ENCODE results near the gene TNPO1.

TNPO1 gene

DNA sequence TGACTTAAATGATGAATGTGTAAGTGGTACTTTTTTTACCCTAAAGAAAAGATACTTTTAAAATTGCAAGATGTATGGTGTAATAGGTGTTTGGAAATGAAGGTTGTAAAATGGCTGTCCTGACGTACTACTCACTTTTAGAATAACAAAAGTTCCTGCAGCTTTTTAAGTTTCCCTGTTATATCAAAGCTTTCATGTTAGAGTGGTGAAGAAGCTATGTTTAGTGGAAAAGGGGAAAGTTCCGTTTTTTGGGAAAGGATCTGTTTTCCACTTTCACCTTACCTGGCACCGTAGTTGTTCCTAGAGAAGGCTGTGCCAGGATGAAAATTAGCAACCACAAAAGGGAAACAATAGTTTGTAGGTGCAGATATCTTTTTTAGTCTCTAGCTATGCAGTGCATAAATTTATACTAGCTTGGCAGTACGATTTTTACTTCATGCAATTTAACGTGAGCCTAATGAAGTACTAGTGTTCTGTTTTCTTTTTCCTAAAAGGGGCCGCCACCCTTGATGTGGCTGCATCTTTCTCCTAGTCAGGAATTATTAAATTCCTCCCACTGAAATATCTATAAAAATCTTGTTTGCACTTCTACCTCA lies 1.3 kb downstream of the TNPO1 start:
- peaks cover 16% of the 10 kb centered on the region for H3K36me3 ChIP-seq (ENCODE audit: control insufficient read depth, insufficient read depth, low read length)
- WGBS, 2 experiments (ENCODE audit: insufficient coverage in 2 of 2): 0 to 38% methylated on average over 1 to 3 of the region's 6 CpGs
- H3K4me3 ChIP-seq (ENCODE audit: extremely low read depth, insufficient read depth, low read length, poor library complexity, severe bottlenecking): peak overlapping the region; percentile 92
- no peaks in the 10 kb centered on the region for H3K9me3 ChIP-seq (ENCODE audit: control insufficient read depth, low read length)
- peak overlapping the region; percentile 99 for H3K27ac ChIP-seq (ENCODE audit: low read depth, low read length, severe bottlenecking)
- peaks cover 12% of the 10 kb centered on the region for H3K4me1 ChIP-seq (ENCODE audit: control insufficient read depth, insufficient read depth, low read length, poor library complexity, severe bottlenecking)

DNA sequence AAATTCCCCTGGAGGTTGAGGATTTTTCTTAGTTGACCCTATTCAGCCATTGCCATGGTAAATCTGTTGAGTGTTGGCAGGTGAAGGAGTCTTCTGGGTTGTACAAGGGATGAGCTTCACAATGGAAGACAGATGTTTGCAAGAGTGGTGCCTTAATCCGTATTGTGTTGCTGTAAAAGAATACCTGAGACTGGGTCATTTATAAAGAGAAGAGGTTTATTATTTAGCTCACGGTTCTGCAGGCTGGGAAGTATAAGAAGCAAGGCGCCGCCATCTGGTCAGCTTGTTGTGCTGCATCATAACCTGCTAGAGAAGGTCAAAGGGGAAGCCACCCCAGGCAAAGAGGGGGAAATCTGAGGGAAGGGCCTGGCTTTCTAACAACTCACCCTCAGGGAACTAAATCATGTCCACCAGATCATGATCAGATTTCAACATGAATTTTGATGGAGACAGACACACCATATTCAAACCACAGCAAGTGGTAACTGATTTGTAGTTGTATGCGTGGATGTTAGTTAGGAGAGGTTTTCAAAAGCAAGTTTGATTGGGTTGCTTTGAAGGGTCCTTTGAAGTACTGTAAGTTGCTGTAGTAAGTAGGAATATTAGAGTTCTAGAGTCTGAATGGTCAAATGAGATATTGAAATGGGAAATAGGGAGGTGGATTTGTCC lies 2.5 kb downstream of the TNPO1 start:
- Histone ChIP-seq H3K4me1 (ENCODE audit: control insufficient read depth, insufficient read depth, low read length, poor library complexity, severe bottlenecking) (peaks cover 20% of the 10 kb centered on the region), H3K4me3 (ENCODE audit: extremely low read depth, insufficient read depth, low read length, poor library complexity, severe bottlenecking) (peak overlapping the region; percentile 92), H3K27ac (ENCODE audit: low read depth, low read length, severe bottlenecking) (peak overlapping the region; percentile 67), H3K9me3 (ENCODE audit: control insufficient read depth, low read length) (no peaks in the 10 kb centered on the region), H3K36me3 (ENCODE audit: control insufficient read depth, insufficient read depth, low read length) (peaks cover 26% of the 10 kb centered on the region)
- 8 to 33% methylated on average over 3 to 4 of the region's 5 CpGs for WGBS, 2 experiments (ENCODE audit: insufficient coverage in 2 of 2)

- no peak overlapping the region for H3K27ac ChIP-seq (ENCODE audit: low read depth, low read length, severe bottlenecking)
- H3K9me3 ChIP-seq (ENCODE audit: control insufficient read depth, low read length): no peaks in the 10 kb centered on the region
- peak overlapping the region; percentile 8 for H3K4me3 ChIP-seq (ENCODE audit: extremely low read depth, insufficient read depth, low read length, poor library complexity, severe bottlenecking)
- peaks cover 51% of the 10 kb centered on the region for H3K36me3 ChIP-seq (ENCODE audit: control insufficient read depth, insufficient read depth, low read length)
- WGBS, 2 experiments (ENCODE audit: insufficient coverage in 2 of 2): 93 to 100% methylated on average over 1 to 2 of the region's 2 CpGs
- H3K4me1 ChIP-seq (ENCODE audit: control insufficient read depth, insufficient read depth, low read length, poor library complexity, severe bottlenecking): peaks cover 27% of the 10 kb centered on the region
Observed at GRCh38 chr5:72821776-72822175, 5.3 kb downstream of the TNPO1 start.

- Histone ChIP-seq H3K36me3 (ENCODE audit: control insufficient read depth, insufficient read depth, low read length) (peaks cover 61% of the 10 kb centered on the region), H3K4me1 (ENCODE audit: control insufficient read depth, insufficient read depth, low read length, poor library complexity, severe bottlenecking) (peaks cover 34% of the 10 kb centered on the region), H3K9me3 (ENCODE audit: control insufficient read depth, low read length) (no peaks in the 10 kb centered on the region), H3K27ac (ENCODE audit: low read depth, low read length, severe bottlenecking) (no peak overlapping the region), H3K4me3 (ENCODE audit: extremely low read depth, insufficient read depth, low read length, poor library complexity, severe bottlenecking) (no peak overlapping the region)
- no CpG with 5 or more reads among the region's 2 CpGs for WGBS, 2 experiments (ENCODE audit: insufficient coverage in 2 of 2)
Observed at GRCh38 chr5:72822944-72823343, 6.5 kb downstream of the TNPO1 start.

- Histone ChIP-seq H3K27ac (ENCODE audit: low read depth, low read length, severe bottlenecking) (peak overlapping the region; percentile 13), H3K4me1 (ENCODE audit: control insufficient read depth, insufficient read depth, low read length, poor library complexity, severe bottlenecking) (peaks cover 14% of the 10 kb centered on the region), H3K36me3 (ENCODE audit: control insufficient read depth, insufficient read depth, low read length) (peaks cover 46% of the 10 kb centered on the region), H3K4me3 (ENCODE audit: extremely low read depth, insufficient read depth, low read length, poor library complexity, severe bottlenecking) (no peak overlapping the region), H3K9me3 (ENCODE audit: control insufficient read depth, low read length) (no peaks in the 10 kb centered on the region)
Observed at GRCh38 chr5:72829707-72830106, 13.2 kb downstream of the TNPO1 start.

- H3K27ac ChIP-seq (ENCODE audit: low read depth, low read length, severe bottlenecking): no peak overlapping the region
- H3K9me3 ChIP-seq (ENCODE audit: control insufficient read depth, low read length): no peaks in the 10 kb centered on the region
- H3K4me1 ChIP-seq (ENCODE audit: control insufficient read depth, insufficient read depth, low read length, poor library complexity, severe bottlenecking): peaks cover 14% of the 10 kb centered on the region
- no peak overlapping the region for H3K4me3 ChIP-seq (ENCODE audit: extremely low read depth, insufficient read depth, low read length, poor library complexity, severe bottlenecking)
- H3K36me3 ChIP-seq (ENCODE audit: control insufficient read depth, insufficient read depth, low read length): peaks cover 41% of the 10 kb centered on the region
- WGBS, 2 experiments (ENCODE audit: insufficient coverage in 2 of 2): no CpG with 5 or more reads among the region's 2 CpGs
Observed at GRCh38 chr5:72830362-72830761, 13.9 kb downstream of the TNPO1 start.

DNA sequence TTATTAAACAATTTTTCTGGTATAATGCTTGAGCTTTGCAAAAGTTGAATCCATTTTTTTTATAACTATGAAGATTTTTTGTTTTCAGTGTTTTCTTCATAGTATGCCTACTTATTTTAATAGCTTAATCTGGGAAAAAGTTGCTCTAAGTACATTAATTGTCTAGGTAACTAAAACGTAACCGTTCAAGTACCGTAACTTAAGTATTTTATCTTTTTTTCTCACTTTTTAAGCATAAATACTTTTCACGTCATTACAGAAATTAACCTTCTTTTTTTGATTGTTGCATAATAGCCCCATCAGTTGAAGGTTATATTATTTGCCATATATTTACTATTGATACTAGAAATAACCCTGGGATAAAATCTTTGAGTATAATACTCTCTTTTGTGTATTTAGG lies 15.2 kb downstream of the TNPO1 start:
- Histone ChIP-seq H3K36me3 (ENCODE audit: control insufficient read depth, insufficient read depth, low read length) (peaks cover 39% of the 10 kb centered on the region), H3K4me3 (ENCODE audit: extremely low read depth, insufficient read depth, low read length, poor library complexity, severe bottlenecking) (no peak overlapping the region), H3K27ac (ENCODE audit: low read depth, low read length, severe bottlenecking) (no peak overlapping the region), H3K4me1 (ENCODE audit: control insufficient read depth, insufficient read depth, low read length, poor library complexity, severe bottlenecking) (peaks cover 8% of the 10 kb centered on the region), H3K9me3 (ENCODE audit: control insufficient read depth, low read length) (no peaks in the 10 kb centered on the region)
- WGBS, 2 experiments (ENCODE audit: insufficient coverage in 2 of 2): no CpG with 5 or more reads among the region's 4 CpGs

DNA sequence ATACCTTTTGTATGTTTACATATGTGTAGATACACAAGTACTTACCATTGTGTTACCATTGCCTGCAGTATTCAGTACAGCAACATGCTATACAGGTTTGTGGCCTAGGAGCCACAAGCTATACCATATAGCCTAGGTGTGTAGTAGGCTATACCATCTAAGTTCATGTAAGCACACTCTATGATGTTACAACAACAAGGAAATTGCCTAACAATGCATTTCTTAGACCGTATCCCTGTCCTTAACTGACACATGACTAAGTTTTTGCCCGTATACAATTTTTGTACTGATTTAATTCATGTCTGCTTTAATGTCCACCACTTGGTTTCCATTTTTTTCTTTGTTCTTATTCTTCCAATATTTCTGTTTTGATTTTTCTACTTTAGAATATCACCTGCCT lies 18.5 kb downstream of the TNPO1 start:
- H3K27ac ChIP-seq (ENCODE audit: low read depth, low read length, severe bottlenecking): no peak overlapping the region
- peaks cover 30% of the 10 kb centered on the region for H3K36me3 ChIP-seq (ENCODE audit: control insufficient read depth, insufficient read depth, low read length)
- no peaks in the 10 kb centered on the region for H3K4me1 ChIP-seq (ENCODE audit: control insufficient read depth, insufficient read depth, low read length, poor library complexity, severe bottlenecking)
- 100% methylated on average over 1 to 2 of the region's 2 CpGs for WGBS, 2 experiments (ENCODE audit: insufficient coverage in 2 of 2)
- H3K4me3 ChIP-seq (ENCODE audit: extremely low read depth, insufficient read depth, low read length, poor library complexity, severe bottlenecking): no peak overlapping the region
- H3K9me3 ChIP-seq (ENCODE audit: control insufficient read depth, low read length): no peaks in the 10 kb centered on the region

DNA sequence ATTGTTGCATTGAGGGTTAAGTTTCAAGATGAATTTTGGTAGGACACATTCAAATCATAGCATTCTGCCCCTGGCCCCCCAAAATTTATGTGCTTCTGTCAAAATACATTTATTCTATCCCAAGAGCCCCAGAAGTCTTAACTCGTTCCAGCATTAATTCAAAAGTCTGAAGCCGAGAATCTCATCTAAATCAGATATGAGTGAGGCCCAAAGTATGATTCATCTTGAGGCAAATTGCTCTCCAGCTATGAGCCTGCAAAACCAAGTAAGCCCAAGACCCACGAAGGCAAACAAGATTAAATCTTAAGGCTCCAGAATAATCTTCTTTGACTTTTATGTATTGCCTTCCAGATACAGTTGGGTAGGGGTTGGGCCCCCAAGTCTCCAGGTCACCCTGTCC lies 19.2 kb downstream of the TNPO1 start:
- 83 to 100% methylated on average over 1 to 2 of the region's 3 CpGs for WGBS, 2 experiments (ENCODE audit: insufficient coverage in 2 of 2)
- peaks cover 30% of the 10 kb centered on the region for H3K36me3 ChIP-seq (ENCODE audit: control insufficient read depth, insufficient read depth, low read length)
- no peaks in the 10 kb centered on the region for H3K9me3 ChIP-seq (ENCODE audit: control insufficient read depth, low read length)
- no peak overlapping the region for H3K4me3 ChIP-seq (ENCODE audit: extremely low read depth, insufficient read depth, low read length, poor library complexity, severe bottlenecking)
- no peak overlapping the region for H3K27ac ChIP-seq (ENCODE audit: low read depth, low read length, severe bottlenecking)
- H3K4me1 ChIP-seq (ENCODE audit: control insufficient read depth, insufficient read depth, low read length, poor library complexity, severe bottlenecking): no peaks in the 10 kb centered on the region

DNA sequence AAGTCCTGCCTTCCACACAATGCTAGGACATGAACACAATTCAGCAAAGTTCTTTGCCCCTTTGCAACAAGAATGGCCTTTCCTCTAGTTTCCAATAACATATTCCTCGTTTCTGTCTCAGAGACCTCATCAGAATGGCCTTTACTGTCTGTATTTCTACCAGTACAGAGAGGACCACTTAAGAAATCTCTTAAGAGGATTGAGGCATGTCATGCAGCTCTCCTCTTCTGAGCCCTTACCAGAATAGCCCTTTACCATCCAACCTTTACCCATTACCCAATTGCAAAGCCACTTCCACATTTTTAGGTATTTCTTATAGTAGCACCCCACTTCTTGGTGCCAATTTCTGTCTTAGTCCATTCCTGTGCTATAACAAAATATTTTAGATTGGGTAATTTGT lies 20.3 kb downstream of the TNPO1 start:
- Histone ChIP-seq H3K4me1 (ENCODE audit: control insufficient read depth, insufficient read depth, low read length, poor library complexity, severe bottlenecking) (no peaks in the 10 kb centered on the region), H3K27ac (ENCODE audit: low read depth, low read length, severe bottlenecking) (no peak overlapping the region), H3K36me3 (ENCODE audit: control insufficient read depth, insufficient read depth, low read length) (peaks cover 30% of the 10 kb centered on the region), H3K9me3 (ENCODE audit: control insufficient read depth, low read length) (no peaks in the 10 kb centered on the region), H3K4me3 (ENCODE audit: extremely low read depth, insufficient read depth, low read length, poor library complexity, severe bottlenecking) (no peak overlapping the region)
- WGBS, 2 experiments (ENCODE audit: insufficient coverage in 2 of 2): 100% methylated on average over 1 of the region's 1 CpG

DNA sequence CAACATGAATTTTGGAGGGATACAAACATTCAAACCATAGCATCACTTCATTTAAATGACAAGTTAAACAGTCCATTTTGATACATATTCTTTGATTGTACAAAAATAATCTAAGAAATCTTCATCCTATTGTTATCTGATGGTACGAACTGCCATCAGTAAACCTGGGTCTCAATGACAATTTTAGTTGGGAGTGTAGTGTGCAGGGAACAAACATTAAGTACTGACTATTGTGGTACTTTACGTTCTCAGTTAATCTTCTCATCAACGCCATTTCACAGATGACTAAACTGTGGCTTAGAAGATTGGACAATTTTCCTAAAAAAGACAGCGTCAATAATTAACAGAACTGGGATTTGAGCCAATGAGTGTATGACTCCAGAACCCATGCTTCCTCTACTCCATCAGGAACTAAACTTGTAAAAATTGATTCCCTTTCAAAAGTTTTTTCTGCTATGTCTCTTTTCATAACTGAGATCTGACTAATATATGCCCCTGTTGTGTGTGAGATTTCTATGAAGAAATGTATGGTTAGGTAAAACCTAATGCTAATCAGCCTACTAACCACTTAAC lies 21.1 kb downstream of the TNPO1 start:
- 90 to 97% methylated on average over 2 to 3 of the region's 4 CpGs for WGBS, 2 experiments (ENCODE audit: insufficient coverage in 2 of 2)
- peaks cover 5% of the 10 kb centered on the region for H3K4me1 ChIP-seq (ENCODE audit: control insufficient read depth, insufficient read depth, low read length, poor library complexity, severe bottlenecking)

More for the DNA sequence above, 21.1 kb downstream of the TNPO1 start:
- Histone ChIP-seq H3K4me3 (ENCODE audit: extremely low read depth, insufficient read depth, low read length, poor library complexity, severe bottlenecking) (no peak overlapping the region), H3K9me3 (ENCODE audit: control insufficient read depth, low read length) (no peaks in the 10 kb centered on the region), H3K36me3 (ENCODE audit: control insufficient read depth, insufficient read depth, low read length) (peaks cover 30% of the 10 kb centered on the region), H3K27ac (ENCODE audit: low read depth, low read length, severe bottlenecking) (no peak overlapping the region)
